ENCODE measurements around the gene HNRNPM.
"Not testable (repeated sequence)": the region's sequence is repeated elsewhere in the genome, so short reads cannot be mapped to it uniquely, and the experiment has no call there.

The HNRNPM gene

DNA sequence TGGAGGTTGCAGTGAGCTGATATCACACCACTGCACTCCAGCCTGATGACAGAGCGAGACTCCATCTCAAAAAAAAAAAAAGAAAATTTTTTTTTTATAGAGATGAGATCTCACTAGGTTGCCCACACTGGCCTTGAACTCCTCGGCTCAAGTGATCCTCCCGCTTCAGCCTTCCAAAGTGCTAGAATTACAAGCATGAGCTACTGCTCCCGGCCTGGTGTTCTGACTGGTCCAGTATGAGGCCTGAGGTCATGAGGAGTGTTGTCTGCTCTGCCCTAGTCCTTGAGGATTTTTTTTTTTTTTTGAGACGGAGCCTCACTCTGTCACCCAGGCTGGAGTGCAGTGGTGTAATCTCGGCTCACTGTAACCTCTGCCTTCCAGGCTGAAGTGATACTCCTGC lies 19.4 kb upstream of the HNRNPM start:
- not testable (repeated sequence) for DNase-seq

DNA sequence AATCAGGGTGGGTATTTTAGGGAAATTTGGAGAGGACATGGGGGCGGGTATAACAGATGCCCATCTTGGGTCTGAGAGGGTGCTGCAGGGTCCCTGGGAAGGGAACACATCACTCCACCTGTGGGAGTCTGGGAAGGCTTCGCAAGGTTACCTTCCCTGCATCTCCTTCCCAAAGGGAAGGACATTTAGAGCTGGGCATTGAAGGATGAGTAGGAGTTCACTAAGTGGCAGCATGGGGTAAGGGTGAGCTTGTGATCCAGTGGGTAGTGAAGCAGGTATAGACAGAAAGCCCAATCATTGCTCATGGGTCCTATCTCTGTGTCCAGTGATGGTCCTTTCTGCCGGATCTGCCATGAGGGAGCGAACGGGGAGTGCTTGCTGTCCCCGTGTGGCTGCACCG lies 18.5 kb upstream of the HNRNPM start:
- no peak for DNase-seq

DNA sequence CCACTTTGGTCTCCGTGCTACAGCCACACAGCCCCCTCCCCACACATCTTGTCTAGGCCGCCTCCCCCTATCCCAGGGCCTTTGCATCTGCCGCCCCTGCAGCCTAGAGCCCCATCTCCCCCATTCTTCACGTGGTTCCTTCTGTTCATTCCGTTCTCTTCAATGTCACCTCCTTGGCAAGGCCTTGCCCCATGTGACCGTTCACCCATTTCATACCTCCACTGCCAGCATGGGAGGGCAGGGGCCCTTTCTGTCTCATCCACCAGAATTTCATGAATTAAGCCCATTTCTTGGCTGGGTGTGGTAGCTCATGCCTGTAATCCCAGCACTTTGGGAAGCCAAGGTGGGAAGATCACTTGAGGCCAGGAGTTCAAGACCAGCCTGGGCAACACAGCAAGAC lies 15.7 kb upstream of the HNRNPM start:
- no peak for DNase-seq

DNA sequence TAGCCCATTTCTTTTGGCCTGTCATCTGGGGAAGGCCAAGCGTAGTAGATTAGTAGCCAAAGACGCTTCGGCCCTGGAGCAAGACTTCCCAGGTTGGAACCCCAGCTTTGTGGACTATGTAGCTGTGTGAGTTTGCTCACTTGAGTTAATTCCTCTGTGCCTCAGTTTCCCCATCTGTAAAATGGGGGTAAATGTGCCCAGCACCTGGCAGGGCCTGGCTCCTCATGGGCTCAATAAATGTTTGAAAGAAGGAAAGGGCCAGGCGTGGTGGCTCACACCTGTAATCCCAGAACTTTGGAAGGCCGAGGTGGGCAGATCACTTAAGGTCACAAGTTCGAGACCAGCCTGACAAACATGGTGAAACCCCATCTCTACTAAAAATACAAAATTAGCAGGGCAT lies 14.9 kb upstream of the HNRNPM start:
- no peak for DNase-seq

DNA sequence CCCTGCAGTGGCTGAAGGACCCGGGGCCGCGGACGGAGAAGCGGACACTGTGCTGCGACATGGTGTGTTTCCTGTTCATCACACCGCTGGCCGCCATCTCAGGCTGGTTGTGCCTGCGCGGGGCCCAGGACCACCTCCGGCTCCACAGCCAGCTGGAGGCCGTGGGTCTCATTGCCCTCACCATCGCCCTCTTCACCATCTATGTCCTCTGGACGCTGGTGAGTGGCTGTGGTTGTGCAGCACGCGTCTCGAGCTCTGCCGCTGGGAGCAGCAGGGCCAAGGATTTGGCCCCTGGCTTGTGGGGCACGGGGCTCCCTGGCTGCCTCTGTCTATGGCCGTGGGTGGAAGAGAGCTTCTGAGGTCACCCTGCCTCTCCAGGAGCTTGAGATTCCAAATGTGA lies 14.1 kb upstream of the HNRNPM start:
- no peak for DNase-seq

DNA sequence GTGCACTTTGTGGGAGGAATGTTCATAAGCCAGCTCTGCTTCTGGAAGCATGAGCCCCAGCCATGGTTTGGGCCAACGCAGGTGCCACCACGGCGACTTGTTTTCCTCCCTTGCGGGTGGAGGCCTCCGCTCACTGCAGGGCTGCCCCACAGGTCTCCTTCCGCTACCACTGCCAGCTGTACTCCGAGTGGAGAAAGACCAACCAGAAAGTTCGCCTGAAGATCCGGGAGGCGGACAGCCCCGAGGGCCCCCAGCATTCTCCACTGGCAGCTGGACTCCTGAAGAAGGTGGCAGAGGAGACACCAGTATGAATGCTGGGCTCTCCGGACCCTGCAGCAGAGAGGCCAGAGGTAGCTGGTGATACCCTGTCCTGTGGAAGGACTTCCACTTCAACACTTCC lies 6.5 kb upstream of the HNRNPM start:
- no peak for DNase-seq

DNA sequence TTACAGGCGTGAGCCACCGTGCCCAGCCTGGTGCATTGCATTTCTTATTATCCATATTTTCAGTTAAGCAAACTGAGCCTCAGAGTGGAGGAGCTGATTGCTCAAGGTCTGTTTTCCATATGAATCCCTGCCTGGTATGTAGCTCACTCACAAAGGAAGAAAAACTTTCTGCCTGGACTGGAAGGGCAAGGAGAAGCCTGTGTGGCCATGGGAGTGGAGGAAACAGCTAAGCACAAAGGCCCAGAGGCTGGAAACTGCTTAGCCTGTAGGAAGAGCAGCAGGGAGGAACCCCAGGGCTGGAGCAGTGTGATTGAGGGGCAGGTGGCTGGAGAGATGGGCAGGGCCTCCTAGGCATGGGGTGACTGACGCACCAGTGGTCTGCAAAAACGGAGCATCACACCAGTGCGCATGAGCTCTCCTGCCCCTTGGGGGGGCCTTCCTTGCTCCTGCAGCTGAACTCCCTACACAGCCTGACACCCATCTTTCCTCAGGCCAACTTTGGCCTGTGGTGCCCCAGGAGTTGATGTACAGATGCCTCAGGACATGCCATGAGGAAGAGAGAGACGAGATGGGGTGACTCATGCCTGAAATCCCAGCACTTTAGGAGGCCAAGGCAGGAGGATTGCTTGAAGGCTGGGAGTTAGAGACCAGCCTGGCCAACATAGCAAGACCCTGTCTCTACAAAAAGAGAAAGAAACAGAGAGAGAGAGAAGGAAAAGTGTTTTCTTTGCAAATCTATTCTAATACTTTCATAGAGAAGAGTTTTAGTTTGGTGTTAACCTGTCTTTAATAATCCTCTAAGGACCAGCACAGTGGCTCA lies 2.8 kb upstream of the HNRNPM start:
- no peak for DNase-seq

DNA sequence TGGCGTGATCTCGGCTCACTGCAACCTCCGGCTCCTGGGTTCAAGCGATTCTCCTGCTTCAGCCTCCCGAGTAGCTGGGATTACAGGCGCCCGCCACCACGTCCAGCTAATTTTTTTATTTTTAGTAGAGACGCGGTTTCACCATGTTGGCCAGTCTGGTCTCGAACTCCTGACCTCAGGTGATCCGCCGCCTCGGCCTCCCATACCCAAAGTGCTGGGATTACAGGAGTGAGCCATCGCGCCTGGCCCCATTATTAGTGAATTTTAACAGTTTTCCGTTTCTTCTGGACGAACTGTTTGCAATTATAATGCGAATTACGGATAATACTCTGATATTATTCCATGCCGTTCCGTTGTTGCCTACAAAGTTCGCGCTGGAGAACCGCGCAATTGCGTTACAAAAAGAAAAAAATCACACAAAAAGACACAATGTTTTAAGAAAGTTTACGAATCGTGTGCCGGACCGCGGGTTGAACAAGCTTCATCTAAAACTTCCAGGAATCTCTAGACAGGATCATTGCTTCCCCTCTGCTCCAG lies 567 bp upstream of the HNRNPM start:
- not testable (repeated sequence) for DNase-seq

DNA sequence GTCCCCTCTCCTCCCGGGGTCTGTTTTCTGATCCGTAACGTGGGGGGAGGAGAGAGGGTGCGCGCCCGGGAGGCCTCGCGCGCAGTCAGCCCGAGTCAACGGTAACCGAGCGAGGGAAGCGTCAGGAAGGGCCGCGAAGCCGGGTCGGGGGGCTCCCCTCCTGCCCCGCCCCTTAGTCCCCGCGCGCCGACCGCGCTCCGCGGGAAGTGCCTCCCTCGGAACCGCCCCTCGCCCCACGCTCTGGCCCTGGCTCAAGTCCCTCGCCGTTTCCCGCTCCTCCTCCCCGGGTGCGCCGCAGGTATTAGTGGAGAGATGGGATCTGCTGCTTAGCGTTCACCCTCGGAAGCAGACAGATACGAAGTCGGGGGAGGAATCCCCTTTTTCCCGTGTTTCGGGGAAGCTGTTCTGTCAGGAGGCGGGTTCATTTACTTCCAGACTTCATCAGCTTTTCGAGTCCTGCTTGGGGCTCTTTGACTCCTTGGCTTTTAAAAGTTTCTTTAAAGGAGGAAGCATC lies 770 bp downstream of the HNRNPM start:
- peak; percentile 65 to 70 for DNase-seq

DNA sequence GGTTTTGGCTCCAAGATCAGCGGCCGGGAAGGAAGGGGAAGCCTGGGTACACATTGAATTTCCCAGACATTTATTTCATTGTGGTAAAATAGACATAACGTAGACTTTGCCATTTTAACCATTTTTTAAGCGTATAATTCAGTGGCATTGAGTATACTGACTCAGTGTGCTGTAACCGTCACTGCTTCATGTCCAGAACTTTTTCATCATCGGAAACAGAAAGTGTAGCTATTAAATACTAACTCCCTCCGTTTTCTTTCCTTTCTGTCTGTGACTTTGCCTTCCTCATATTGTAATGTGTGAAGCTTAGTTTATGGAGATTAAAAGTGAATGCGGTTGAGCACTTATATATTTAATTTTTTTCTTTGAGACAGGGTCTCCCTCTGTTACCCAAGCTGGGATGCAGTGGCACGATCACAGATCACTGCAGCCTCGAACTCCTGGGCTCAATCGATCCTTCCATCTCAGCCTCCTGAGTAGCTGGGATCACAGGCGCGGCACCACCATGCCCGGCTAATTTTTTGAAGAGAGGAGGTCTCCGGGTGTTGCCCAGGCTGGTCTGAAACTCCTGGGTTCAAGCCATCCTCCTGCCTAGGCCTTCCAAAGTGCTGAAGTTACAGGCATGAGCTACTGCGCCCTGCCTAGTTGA lies 1.4 kb downstream of the HNRNPM start:
- DNase-seq = no peak

DNA sequence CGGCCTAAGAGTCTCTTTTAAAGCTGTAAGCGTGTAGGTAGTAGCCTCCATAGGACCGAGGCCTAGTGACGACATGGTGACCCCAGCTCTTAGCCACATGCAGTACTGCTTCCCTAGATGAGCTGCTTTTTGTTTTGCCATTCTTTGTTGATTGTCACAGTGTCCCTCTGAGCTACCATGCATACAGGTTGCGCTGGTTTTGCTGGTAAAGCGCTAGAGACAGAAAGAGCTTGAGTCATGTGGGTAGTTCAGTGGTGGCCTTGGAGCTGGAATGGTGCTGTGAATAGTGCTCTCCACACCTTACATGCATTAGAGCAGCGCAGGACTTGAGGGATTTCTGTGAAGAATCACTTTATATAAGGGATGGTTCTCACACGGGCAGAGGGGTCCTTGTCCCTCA lies 5.1 kb downstream of the HNRNPM start:
- no peak for DNase-seq

DNA sequence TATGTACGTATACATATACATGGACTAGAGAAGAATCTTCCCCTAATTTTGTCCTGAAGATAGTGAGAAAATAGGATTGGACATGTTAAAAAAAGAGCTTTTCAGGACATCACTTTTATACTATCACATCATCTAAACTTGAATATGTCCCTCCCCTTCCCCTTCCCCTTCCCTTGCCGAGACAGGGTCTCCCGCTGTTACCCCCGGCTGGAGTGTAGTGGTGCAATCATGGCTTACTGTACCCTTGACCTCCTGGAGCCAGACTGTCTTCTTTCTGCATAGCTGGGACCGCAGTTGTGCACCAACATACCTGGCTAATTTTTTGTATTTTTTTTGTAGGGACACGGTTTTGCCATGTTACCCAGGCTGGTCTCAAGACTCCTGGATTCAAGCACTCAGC lies 6.6 kb downstream of the HNRNPM start:
- DNase-seq = no peak

DNA sequence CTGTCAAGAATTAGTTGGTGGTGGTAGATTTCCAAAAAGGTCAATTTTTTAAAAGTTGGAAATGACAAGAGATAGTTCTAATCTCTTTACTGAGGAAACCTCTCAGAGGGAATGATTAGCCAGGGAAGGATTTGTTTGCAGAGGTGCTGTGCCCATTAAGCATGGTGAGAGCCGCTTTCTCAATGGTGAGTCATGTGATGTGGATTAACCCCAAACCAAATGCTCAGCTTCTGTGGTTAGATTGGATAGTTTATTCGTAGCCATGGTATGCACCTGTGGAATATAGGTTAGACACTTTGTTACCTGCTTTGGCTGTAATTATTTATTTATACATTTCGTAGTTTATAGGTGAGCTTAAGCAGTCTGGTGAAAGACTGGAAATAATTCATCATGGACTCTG lies 7.1 kb downstream of the HNRNPM start:
- DNase-seq = no peak

DNA sequence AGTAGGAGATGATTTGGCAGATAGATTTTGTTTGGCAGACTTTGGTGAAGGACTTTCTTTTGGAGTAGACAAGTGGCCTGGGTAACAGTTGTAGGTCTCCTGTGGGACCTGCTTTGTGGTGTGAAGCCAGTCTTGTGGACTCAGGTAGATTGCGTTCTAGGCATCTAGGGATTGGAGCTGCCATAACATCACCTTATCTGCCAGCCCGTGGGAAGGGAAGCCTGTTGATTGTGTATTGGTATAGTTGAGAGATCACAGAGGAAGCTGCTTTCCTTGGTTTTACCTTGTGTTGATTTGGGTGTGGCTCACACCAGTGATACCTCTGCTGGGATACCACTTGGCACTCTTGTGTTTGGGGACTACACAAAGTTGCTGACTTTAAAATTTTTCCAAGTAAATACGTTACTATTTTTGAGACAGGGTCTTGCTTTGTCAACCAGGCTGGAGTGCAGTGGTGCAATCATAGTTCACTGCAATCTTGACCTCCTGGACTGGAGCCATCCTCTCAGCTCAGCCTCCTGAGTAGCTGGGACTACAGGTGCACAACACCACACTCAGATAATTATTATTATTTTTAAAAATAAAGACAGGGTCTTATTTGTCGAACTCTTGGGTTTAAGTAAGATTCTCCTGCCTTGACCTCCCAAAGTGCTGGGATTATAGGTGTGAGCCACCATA lies 7.8 kb downstream of the HNRNPM start:
- DNase-seq = no peak

DNA sequence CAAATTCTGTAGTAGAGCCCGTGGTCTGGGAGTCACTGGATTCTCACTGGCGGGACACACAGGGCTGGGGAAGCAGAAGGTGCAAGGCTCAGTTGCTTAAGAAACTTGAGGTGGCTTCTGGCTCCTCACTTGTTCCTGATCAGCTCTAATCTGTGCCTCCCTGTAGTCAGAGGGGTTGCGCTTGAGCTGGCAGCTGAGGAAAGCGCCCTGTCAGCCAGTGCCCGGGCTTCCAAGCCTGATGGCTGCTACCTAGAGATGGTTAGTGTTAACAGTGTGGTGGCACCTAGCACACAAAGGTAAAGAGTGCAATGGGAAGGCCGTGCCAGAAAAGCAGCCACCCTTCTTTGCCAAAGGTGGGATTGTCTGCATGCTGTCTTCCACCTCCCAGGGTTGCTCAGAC lies 8.8 kb downstream of the HNRNPM start:
- DNase-seq = no peak

DNA sequence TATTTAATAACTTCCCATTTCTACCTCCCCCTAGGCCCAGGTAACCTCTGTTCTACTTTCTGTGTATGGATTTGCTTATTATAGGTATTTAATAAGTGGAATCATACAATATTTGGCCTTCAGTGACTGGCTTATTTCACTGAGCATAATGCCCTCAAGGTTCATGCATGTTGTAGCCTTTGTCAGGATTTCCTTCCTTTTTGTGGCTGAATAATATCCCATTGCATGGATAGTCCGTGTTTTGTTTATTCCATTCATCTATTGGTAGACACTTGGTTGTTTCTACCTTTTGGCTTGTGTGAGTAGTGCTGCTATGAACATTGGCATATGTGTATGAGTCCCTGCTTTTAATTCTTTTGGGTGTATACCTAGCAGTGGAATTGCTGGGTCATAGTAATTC lies 9.4 kb downstream of the HNRNPM start:
- no peak for DNase-seq

DNA sequence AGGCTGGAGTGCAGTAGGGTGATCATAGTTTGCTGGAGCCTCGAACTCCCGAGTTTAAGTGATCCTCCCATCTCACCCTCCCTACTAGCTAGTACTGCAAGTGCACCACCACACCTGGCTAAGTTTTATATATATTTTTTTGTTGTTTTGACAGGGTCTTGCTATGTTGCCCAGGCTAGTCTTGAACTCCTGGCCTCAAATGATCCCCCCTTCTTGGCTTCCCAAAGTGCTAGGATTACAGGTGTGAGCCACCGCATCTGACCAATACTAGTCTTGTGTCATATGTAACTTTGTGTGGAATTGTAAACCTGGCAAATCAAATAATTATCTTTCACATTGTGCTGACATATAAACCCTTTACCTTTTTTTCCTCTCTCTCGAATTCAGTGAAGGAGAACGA lies 10.2 kb downstream of the HNRNPM start:
- no peak for DNase-seq

DNA sequence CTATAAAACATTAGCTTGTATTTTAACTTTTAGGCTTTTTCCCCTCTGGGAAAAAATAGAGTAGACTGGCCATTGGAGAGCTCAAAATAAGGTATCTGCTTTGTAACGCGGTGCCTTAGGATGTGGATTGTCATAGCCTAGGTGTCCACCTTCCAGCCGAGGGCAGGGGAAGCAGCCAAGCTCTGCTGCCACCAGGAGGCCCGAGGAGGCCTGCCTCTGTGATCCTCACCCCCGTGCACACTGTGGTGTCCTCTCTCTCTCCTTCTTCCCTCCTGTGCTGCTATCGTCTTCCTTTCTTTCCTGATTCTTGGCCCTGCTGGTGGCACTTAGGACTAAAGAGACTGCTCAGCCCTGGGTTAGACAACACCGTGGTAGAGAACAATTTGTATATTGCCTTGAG lies 11.3 kb downstream of the HNRNPM start:
- DNase-seq = no peak

DNA sequence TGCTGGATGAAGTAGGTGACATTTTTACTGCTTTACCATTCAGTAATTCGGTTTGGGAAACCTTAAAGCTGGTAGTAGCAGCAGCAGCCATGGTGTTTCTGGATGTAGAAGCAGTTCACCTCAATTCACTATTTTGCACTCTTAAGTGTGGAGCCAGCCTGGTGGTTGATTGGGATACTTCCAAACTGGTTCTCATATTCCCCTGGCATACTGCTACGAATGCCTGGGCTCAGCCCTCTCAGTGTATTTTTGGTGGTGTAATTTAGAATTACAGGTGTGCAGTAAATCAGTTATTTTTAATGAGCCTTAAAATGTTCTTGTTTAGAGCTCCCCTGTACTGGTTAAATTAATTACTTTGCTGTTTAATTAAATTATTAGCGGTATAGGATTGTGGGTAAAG lies 12.4 kb downstream of the HNRNPM start:
- DNase-seq = no peak

DNA sequence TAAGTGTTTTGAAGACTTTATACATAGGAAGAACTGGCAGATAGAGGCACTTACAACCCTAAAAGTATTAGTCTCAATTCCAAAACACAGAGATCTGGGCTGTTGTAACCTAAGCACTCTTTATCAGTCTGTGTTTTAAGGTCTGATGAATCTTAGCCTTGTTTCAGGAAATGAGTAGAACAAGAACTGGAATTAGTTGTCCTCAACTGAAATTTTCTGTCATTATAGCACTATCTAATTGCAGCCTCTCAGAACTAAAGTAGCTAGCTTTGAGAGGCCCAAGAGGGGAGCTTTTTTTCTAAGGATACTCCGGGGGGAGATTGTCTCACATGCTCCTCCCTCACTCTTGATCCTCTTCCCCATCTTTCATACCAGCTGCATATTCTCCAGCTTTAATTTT lies 13.1 kb downstream of the HNRNPM start:
- DNase-seq = no peak

DNA sequence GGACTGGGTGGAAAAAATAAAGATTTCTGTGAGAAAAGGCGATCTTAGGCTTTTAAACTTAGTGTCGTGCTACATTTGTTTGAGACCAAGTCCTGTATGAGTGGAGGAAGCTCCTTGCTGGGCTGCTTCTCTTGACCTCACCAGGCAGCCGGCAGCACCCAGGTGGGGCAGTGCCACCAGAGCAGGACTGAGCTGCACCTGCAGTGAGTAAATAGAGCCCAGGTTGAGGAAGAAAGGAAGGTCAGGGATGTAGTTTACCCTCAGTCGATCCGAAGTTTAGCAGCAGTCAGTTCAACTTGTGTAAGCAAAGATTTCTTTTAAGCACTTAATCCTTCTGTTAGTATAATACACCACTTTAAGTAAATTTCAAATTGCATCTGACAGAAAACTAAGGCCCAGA lies 13.6 kb downstream of the HNRNPM start:
- DNase-seq = no peak

DNA sequence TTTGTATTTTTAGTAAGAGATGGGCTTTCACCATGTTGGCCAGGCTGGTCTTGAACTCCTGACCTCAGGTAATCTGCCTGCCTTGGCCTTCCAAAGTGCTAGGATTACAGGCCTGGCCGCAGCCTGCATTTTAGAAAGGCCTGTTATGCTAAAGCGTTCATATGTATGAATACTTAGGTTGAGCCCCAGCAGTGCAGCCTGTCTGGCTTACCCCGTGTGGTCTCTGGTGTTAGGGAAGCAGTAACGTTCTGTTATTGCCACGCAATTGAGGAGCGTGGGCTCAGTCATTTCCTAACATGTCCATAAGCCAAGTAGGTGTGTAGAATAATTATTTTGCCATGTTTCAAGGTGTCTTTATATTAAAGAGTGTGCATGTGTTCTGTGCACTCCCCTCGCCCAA lies 14.3 kb downstream of the HNRNPM start:
- DNase-seq = no peak

DNA sequence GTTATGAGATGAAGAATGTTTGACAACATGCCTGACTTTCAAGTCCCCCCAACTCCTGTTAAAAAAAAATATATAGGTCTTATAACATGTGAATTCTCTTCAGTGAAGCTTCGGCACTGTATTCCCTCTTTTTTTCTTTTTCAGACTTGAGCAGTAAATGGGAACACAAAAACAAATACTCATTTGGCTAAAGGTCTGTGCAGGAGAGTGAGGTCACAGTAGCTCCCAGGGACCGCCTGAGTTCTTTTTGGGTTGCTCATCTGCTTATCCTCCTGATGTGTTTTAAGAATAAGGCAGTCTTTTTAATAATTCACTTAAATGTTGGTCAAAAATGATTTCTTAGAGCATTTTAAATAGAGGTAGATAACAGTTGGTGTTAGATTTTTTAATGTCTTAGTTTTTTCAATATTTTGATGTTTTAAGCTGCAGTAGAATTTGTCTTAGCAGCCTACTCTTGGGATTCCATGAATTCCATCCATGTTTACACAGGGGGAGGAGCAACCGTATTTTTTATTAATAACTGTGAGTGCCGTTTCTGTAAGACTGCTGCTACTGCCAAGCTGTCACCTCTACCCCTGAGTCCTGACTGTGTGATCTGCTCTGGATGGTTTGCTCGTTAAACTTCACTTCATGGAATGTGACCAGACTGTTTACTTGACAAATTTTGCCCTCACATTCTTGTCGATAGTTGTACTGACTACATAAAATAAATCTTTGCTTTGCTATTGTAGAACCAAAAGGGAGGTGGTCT lies 14.9 kb downstream of the HNRNPM start:
- DNase-seq = no peak
